Hematopoietic multipotent progenitor cell treated with erythropoietin and hydrocortisone succinate and interleukin-3 and kit ligand, for 8 days (in vitro differentiated cells): Measurements from ENCODE around the gene RBMS1.
A peak's percentile ranks its signal among the peaks of the same experiment; 100 is the strongest.
"Not testable (repeated sequence)": the region's sequence is repeated elsewhere in the genome, so short reads cannot be mapped to it uniquely, and the experiment has no call there.

ENCODE experiments used
- DNase-seq: peaks from one replicate; pipeline ENCODE4 v3.0.0-alpha.2; 2015

RBMS1 gene

DNA sequence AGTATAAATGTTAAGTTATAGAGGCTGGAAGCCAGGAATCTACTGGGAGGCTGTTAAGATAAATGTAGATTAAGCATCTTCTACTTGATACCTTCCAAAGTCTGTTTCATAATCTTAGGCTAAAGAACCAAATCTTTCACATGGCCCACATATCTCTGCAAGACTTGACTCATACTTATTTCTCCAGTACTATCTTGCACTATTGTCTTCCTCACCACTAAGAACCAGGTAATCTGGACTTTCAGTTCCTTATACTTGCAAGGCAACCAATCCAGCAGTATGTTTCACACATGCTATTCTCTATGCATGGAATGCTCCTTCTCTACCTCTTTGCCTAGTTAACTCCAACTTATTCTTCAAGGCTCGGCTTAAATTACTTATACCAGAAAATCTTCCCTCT, 62.2 kb downstream of the RBMS1 start:
- DNase-seq = no peak

DNA sequence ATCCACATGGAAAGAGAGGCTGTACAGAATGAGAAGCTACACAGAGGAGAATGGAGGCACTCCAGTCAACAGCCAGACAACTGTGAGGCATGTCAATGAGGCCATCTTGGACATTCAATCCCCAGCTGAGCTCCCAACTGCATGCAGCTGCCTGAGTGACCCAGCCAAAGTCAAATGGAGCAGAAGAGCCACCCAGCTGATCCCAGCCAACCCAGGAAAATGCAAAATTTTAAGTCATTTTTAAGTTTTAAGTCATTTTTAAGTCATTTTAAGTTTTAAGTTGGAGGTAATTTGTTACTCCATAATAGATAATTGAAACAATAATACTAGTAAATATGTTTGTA, 63.6 kb downstream of the RBMS1 start:
- DNase-seq = no peak

DNA sequence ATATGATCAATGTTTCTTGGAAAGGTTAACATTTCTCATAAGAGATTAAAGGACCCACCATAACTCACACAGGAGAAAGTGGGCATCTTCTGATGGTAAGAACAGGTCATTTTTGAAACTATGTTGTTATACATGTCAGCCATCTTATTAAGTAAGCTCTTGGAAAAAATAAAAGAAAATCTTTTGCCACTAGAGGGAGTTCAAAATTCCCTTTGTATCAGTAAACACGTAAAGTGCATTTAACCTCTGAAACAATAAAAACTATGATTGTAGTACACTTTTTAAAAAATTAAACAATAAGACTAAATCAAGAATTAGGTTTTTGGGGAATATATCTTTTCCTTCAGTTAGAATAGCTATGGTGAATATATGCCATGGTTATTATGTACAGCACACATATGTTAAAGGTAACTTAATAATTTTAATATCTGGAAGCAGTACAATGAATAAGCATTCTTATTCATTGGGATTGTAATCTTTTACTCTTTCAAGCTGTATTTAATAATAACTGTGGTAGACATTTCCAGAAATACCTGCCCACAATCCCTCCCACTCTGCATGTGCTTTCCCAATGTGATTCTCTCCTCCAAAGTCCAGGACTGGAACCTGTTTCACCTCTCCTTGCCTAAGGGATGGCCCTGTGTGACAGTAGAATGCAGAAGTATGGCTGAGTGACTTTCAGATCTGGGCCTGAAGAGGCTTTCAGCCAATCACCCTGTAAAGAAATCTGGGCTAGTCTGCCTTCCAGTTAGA, 64.2 kb downstream of the RBMS1 start:
- peak; percentile 85 for DNase-seq

DNA sequence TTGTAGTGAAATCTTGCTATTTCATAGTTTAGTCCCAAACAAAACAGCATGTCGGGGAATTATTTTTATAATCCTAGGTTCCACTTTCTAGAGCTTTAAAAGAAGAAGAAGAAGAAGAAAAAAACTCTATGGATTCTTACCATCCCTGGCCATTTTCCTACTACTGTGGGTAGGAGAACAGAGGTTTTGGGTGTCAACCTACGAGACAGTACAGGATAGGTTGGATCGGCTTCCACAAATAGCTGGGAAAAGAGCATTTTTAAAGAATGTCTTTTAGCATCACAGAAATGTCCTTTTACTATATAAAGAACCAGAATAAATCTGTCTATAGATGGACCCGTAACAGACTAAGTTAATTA, 65.2 kb downstream of the RBMS1 start:
- DNase-seq = no peak

DNA sequence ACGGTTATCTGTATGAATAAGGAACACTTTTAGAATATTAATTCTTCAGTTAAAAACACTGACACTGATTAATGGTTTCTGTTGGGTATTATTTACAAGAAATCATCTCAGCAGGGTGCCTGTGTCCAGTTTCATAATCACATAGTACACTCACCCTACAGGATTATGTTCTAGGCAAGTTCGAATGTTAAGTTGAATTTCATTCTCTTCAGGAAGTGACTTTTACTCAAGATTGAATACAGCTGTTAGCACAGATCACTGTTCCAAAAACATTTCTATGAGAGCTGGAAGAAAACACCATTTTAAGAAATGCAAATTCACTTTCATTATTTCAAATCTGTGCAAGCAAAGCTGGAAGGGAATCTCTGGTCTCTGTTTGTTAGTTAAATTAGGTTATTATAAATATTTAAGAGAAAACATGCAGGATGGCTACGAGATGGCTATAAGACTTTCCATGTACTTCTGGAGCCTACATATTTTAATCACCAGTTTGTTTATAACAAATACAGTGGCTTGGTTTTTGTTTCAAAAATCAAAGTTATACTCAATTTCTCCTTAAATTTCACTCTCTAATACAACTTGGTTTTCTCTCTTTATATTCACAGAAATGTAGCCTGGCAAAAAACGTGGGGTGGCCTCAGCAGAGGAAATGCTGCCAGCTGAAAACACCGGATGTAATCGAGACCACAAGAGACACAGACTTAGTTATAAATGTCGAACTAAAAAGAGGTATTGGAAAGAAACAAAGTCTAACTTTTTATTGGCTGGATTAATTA, 65.8 kb downstream of the RBMS1 start:
- DNase-seq = peak; percentile 26

DNA sequence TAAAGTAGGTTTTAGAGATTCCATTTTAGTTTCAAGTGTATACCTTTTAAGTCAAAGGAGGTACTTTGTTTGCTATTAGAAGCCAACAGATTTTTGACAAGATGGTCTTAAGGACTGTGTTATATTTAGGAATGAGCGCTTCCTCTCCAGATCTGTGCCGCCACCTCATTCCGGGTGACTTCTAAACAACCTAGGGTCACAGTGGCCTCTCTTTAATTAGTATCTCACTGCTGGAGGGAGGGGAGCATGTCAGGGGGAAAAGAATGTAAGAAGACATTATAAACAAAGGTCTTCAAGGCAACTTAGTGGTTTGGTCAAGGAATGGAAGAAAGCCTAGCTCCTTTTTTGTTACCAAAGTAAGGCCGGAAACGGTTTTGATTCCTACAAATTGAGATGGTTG, 67.0 kb downstream of the RBMS1 start:
- DNase-seq = no peak

DNA sequence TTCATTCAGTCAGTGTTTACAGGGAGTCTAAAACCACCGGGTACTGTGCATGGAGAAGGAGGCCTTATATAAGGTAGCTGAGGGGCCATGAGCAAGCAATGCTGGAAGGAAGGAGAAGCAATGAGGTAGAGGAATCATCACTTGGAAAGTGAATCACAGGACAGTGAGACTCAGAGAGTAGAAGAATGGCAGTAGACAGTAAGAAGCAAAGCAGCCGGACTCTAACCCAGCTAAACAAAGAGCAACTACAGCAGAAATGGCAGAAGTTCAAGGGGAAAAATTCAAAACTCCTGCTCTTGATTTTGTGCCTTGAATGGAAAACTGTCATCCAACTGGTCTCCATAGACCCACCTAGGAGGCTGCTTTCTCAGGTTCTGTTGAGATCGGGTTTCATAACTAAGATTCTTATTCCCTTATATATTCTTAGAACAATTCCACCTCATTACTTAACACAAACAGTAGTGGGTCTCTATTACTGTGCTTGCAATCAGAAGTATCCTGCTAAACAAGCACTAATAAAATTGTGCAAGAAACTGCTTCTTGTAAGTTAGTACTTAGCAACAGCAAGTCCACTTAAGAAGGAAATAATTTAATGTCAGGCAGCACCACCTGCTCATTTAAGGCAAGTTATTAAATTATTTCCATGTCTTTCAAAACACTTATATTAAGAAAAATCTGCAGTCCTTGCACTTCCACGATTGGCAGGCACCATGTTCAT, 68.0 kb downstream of the RBMS1 start:
- no peak for DNase-seq

DNA sequence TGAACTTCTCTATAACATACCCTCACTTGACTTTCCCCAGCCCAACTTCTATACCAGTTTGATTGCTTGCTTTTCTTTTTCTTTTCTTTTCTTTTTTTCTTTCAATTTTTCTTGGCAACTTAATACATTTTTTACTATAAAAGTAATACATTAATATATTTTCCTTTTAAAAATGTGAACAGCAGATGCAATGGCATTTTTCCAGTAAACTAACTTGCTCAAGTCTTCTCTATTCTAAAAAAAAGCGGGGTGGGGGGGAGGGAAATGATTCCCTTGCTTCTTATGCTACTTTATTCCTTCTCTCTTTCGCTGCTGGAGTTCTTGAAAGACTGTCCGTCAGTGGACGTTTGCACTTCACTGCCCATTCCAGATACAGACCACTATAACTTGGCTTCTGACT, 70.5 kb downstream of the RBMS1 start:
- no peak for DNase-seq

DNA sequence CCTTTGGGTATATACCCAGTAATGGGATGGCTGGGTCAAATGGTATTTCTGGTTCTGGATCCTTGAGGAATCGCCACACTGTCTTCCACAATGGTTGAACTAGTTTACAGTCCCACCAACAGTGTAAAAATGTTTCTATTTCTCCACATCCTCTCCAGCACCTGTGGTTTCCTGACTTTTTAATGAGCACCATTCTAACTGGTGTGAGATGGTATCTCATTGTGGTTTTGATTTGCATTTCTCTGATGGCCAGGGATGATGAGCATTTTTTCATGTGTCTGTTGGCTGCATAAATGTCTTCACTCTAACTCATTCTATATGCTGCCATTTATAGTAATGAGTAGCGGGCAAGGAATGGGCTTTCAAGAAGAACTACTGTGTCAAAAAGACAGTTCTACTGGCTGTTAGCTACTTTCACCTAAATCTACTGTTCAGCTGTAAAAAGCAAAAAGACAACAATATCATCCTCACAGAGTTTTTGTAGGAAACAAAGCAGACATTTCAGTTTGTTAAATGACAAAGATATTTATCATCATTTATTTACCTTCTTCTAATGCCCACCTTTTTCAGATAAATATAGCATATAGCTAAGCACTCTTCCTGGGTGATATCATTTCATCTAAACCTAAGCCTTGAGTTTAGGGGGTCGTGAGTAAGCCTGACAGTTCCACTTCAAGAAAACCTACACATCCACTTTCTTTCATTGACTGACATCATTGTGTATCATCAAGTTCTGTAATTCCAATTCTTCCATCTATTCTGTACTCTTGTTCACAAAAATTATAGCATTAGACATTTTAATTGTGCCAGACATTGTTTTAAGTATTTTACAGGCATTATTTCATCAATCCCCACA, 71.7 kb downstream of the RBMS1 start:
- DNase-seq = not testable (repeated sequence)

DNA sequence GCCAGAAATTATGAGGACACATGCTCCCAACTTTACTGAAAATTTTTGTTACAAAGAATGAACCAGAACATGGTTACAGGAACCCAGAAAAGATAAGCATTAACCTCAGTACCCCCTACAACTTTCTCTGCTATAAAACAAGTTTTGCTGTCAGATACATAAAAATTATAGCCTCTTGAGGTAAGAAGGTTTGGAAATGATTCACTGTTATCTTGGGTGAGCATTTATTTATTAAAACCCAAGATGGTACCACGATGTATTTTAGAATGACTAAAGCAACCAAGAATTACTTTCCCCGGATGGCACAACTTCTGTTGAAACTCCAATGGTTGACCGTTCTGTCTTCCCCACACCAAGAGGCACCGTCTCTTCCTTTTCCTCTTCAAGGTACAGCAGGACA, 72.9 kb downstream of the RBMS1 start:
- no peak for DNase-seq

DNA sequence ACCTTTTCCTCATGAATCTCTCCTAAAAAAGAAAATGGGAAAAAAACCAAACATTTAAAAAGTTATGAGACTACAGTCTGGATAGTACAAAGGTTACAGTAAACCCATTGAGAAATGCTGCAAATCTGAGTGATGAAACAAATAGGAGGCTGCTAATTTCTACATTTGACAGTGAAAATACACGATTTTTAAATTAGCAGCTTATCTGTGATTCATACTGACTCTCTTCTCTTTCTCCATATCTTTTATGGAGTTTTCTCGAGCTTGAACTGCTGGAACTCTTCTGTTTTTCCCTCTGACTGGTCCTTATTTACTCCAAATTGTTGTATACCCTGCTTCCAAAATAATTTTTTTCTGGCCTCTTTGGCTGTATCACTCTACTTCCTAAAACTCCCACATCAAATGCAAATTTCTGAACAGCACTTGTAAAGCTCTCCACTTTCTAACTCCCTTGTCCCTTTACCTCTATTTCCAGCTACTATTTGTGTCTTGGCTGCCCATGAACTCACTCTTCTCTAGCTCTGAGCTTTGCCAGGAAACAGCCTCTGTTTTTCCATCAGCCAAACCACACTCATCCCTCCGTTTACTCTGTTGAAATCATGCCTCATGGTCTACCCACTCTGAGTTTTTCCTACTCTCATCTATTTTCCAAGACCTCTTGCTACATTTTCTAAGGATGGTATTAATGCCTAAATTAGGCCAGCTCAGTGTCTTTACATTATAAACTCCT, 73.7 kb downstream of the RBMS1 start:
- DNase-seq = no peak

DNA sequence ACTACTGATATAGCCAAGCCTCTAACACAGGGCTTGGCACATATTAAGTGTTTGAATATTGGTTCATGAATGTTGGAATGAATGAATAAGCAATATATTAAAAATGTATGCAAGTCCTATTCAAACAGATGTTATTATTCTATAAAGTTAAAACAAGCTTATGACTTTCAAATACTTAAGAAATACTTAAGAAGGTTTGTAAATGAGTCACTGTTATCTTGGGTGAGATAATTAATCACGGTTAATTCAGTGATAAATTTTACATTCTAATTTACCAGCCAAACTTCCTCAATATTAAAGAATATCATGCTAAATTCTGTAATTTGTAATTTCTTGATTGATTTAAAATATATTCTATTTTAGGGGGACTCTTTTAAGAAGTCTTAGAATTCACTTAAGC, 74.8 kb downstream of the RBMS1 start:
- DNase-seq = no peak

DNA sequence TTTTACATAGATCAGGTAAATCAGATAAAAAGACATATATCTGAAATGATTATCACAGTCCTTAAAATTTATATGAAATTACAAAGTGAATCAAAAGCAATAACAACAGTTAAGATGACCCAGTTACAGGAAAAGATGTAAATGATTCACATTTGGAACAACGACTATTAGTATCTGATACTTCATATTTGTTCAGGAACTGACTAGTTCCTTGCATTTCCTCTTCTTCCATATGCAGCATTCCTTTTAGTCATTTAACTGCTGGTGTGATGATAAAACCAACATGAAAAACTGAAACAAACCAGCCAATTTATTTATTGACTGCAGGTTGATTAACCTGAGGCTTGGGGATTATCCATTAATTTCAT, 75.2 kb downstream of the RBMS1 start:
- no peak for DNase-seq

DNA sequence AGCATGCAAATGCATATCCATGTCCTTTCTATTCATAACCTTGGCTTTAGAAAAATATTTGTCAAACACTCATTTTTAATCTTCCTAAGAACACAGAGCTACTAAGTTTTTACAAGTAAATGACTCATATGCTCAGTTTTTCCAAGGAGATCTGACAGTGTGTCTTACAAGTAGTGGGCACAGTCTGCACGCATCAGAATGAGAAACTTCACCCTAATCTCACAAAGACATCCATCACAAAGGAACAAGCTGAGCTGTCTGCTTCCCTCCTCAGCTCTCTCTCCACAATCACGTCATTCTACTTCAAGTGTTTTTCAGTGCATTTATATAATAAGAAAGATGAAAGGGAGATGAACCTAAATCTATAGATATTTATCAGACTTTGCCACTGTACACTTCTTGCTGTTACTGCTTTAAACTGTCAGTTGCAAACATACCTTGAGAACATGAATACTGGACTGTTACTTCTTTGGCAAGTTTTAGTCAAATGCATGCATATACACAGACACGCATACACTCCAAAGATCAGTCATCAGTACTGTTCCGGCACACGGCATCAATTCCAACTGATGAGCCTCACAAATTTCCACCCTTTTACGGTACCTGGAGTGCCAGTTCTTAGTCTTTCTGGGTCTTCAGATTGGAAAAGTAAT, 75.7 kb downstream of the RBMS1 start:
- DNase-seq = no peak

DNA sequence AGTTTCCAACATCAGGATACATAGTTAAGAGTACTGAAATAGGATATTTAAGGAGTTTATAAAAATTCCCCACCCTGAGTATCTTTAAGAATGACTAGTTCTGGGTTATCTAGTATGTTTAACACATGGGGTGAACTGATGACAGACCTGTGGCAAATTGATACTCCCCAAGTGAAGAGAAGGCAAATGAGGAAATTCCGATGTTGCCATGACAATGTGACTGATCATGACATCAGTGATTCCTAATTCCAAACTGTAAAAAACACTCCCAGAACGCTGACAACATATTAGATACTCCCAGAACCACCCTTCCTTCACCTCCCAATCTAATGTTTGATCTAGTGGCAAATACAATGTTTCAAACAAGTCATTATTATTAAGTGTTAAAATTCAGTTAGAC, 77.6 kb downstream of the RBMS1 start:
- no peak for DNase-seq

DNA sequence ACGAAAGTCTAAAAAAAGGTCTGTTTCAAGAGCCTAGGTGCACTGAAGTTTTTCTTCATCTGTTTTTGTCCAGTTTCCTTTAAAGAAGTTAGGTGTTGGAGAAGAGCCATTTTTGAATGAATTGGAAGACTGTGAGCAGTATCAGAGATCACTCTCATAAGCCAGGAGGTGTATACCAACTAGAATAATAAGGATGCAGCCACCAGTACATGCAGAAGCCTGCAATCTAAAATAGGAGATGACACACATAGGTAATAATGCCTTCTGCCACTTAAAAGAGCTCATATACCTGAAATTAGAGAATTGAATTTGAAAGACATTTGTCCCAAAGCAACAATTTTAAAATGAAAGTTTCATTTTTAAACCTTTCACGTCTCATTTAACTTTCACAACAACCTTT, 81.7 kb downstream of the RBMS1 start:
- no peak for DNase-seq

DNA sequence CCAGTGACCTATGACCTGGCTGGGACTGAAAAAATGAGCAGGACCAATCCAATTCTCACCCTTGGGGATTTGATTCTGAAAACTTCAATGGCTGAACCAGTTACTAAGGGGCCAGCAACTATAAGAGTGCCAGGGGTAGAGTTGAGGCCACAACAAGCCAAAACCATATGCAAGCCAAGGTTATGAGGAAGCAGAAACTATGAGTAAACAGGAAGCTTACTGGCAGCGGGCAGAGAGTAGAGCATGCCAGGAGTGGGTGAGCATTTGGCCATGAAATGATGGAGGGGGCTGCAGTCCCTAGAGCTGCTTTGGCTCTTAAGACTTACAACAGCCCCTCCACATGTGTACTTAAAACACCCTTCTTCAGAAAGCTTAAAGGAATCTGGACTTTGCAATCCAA, 82.4 kb downstream of the RBMS1 start:
- no peak for DNase-seq

DNA sequence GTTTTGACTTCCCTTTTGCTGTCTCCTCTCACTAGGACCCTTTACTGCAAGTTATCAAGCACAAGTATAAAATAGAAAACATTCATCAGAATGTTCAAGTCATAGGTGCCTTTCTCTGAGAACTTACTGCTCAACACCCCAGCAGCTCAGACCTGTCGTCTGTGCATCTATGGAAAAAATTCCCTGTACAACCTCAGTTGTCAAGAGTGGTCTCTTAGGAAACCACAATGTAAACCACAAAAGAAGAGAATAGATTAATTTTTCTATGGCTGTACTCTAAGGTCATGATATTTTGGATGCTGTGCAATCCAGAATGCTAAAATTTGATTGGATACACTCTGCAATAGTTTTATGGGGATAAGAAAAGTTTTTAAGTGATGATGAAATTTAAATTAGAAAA, 84.1 kb downstream of the RBMS1 start:
- DNase-seq = no peak

DNA sequence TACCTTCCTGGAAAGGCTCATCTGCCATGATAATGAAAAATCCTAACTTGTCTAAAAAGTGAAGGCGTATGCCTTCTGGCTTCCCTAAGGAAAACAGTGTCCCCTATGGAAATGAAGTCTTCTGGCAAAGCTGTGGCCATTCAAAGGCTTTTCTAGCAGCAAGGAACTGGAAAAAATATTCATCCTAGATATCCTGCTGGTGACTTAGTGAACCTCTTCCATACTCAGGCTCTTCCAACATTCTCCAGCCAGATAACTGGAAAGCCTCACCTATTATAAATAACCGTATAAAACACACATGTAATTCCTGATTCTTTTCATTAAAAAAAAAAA, 84.7 kb downstream of the RBMS1 start:
- DNase-seq = no peak

DNA sequence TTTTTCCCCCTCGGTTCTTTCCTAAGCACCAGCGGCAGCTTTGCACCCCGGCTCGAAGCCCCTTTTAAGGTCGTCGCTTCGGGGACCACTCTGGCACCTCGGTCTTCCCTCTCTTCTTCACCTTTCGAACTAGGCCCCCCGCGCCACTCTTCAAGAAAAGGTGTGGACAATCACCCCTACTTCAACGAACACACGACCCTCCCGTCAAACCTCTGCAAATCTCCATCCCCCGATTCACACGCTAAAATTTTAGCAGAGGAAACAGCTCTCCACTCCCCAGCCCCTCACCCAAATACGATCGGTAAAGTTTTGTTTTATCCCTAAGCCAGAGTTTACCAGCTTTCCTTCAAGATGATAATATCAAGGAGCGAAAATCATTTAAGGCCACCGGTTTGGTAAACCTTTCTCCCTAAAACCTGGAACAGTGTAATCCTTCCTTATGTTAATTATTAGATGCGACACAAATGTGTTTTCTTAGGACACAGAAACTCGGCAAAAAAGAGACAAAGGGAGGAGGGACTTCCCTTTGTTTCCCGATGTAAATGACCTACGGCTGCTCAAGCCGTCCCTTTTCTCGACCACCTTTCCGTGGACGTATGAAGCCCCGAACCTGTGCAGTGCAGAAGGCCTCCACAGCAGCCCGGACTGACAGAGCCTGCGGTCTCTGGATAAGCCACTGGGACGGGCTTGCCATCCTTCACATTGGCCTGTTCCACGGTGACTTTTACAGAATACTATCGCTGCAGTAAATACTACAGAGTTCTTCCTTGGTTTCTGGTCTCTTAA, 85.2 kb downstream of the RBMS1 start:
- DNase-seq = no peak
